Thyroid gland (tissue), 4 donors: ENCODE measurements around the gene COQ4. TPM values are rescaled to one million over a fixed set of nuclear protein-coding genes. Genes with fewer than 3 reads are reported as not detected.

ENCODE experiments used
- DNase-seq, 2 donors: peaks; one replicate each; pipeline ENCODE4 v3.0.0-alpha.2; 2019
- H3K27ac ChIP-seq, 3 donors: fragments of 200-600 bp; sonication (generic); 1 replicate in 2 of 3; 2 replicates in 1 of 3; pipeline ENCODE4 v1.5.1; 2016 to 2019; ENCODE audit warnings: mild to moderate bottlenecking in 1 of 3, moderate library complexity in 1 of 3
- H3K27me3 ChIP-seq: fragments of 200-600 bp; sonication (generic); one replicate; pipeline ENCODE4 v1.5.1; 2019
- H3K36me3 ChIP-seq, 2 donors: fragments of 200-600 bp; sonication (generic); one replicate each; pipeline ENCODE4 v1.5.1; 2016 to 2019
- H3K4me1 ChIP-seq, 2 donors: fragments of 200-600 bp; sonication (generic); one replicate each; pipeline ENCODE4 v1.5.1; 2017 to 2019
- H3K4me3 ChIP-seq, 3 donors: fragments of 200-600 bp; sonication (generic); replicated peaks in 1 of 3; 1 replicate in 2 of 3; 2 replicates in 1 of 3; pipeline ENCODE4 v1.5.1; 2016; ENCODE audit warnings: mild to moderate bottlenecking in 1 of 3
- H3K9me3 ChIP-seq: fragments of 200-600 bp; sonication (generic); one replicate; pipeline ENCODE4 v1.5.1; 2017
- CTCF ChIP-seq, 6 experiments: fragments of 200-600 bp in 3 of 6; fragments of 450-650 bp in 3 of 6; sonication (generic) in 3 of 6; IDR thresholded peaks; one replicate each; pipeline ENCODE4 v1.5.1; 2016 to 2019; ENCODE audit warnings: antibody characterized with exemption in 6 of 6, mild to moderate bottlenecking in 2 of 6, inconsistent platforms in 1 of 6, moderate library complexity in 1 of 6
- POLR2A ChIP-seq, 2 donors: fragments of 450-650 bp; IDR thresholded peaks; one replicate each; pipeline ENCODE4 v1.6.1; 2017; ENCODE audit warnings: antibody characterized with exemption in 2 of 2, mild to moderate bottlenecking in 2 of 2, moderate library complexity in 1 of 2
- WGBS, 2 donors: methylation state at CpG; one replicate each; pipeline ENCODE4 v1.1.5; 2017; 5-methylcytosine and 5-hydroxymethylcytosine counted together
- intact Hi-C: fragments of 100-400 bp; cut with DNase I; formaldehyde crosslinking; loops from one replicate; pipeline ENCODE4 v1.15.1; 2023
- total RNA-seq, 4 donors: library from RNA; depleted of rRNA; stranded (reverse); fragments of >200 nt; gene quantifications; one replicate each; pipeline ENCODE4 v1.2.3, GENCODE V29; 2016

COQ4 gene
- total RNA-seq, 4 donors from 2014 or later: 71.8 to 137 (median 108) TPM

- Histone ChIP-seq H3K27me3 (no peaks in the 10 kb centered on the region), H3K4me3 (no peak overlapping the region), H3K36me3 (peaks cover 3 to 4% of the 10 kb centered on the region in 2 donors), H3K9me3 (no peaks in the 10 kb centered on the region), H3K4me1 (peaks cover 6 to 20% of the 10 kb centered on the region in 2 donors), H3K27ac (no peak overlapping the region)
- 69 to 88% methylated on average over 2 of the region's 2 CpGs for WGBS, 2 donors
- intact Hi-C loops: loop anchor here (5.0 kb wide), 1 partner anchor 51 kb away; no protein-coding TSS in a partner anchor
- no peak for TF ChIP-seq CTCF (IDR thresholded peaks at IDR 0.05)
- TF ChIP-seq POLR2A (IDR thresholded peaks at IDR 0.05): no peak
- no peak for DNase-seq
Measured at GRCh38 chr9:128360826-128361225, 38.2 kb downstream of the COQ4 start.

- H3K4me3 ChIP-seq: no peak overlapping the region
Measured at GRCh38 chr9:128361296-128361985, 38.8 kb downstream of the COQ4 start.

GRCh38 chr9:128361986-128362646 is 39.5 kb downstream of the COQ4 start:
- H3K27ac ChIP-seq: peak overlapping the region in 2 of 3 donors; percentile 34 to 74
- H3K9me3 ChIP-seq: no peaks in the 10 kb centered on the region
- intact Hi-C loops: loop anchor here (5.0 kb wide), 1 partner anchor 50 kb away; no protein-coding TSS in a partner anchor
- peak overlapping the region in 1 of 3 donors; percentile 25 for H3K4me3 ChIP-seq
- no peaks in the 10 kb centered on the region for H3K27me3 ChIP-seq
- DNase-seq: peak; percentile 87 to 88
- no peaks in the 10 kb centered on the region for H3K36me3 ChIP-seq
- 7 to 12% methylated on average over 16 to 19 of the region's 20 CpGs for WGBS, 2 donors
- H3K4me1 ChIP-seq: peaks cover 6 to 20% of the 10 kb centered on the region in 2 donors
- TF ChIP-seq POLR2A (IDR thresholded peaks at IDR 0.05): peak in 1 of 2 donors; percentile 22
- TF ChIP-seq CTCF (IDR thresholded peaks at IDR 0.05): peak; percentile 61 to 96 (median 92)

More at GRCh38 chr9:128361296-128361985, 38.8 kb downstream of the COQ4 start:
- 64 to 76% methylated on average over 9 to 13 of the region's 14 CpGs for WGBS, 2 donors
- Histone ChIP-seq H3K27me3 (no peaks in the 10 kb centered on the region), H3K9me3 (no peaks in the 10 kb centered on the region), H3K4me1 (peaks cover 6 to 20% of the 10 kb centered on the region in 2 donors), H3K27ac (peak overlapping the region in 2 of 3 donors; percentile 34 to 74), H3K36me3 (no peaks in the 10 kb centered on the region)
- TF ChIP-seq POLR2A (IDR thresholded peaks at IDR 0.05): no peak
- no peak for TF ChIP-seq CTCF (IDR thresholded peaks at IDR 0.05)
- intact Hi-C loops: loop anchor here (5.0 kb wide), 1 partner anchor 51 kb away; no protein-coding TSS in a partner anchor
- no peak for DNase-seq

- 74 to 83% methylated on average over 3 of the region's 3 CpGs for WGBS, 2 donors
- Histone ChIP-seq H3K36me3 (no peaks in the 10 kb centered on the region), H3K27me3 (no peaks in the 10 kb centered on the region), H3K4me3 (no peak overlapping the region), H3K27ac (peak overlapping the region in 2 of 3 donors; percentile 30 to 74), H3K9me3 (no peaks in the 10 kb centered on the region), H3K4me1 (peaks cover 6 to 20% of the 10 kb centered on the region in 2 donors)
- DNase-seq: no peak
- intact Hi-C loops: loop anchor here (5.0 kb wide), 1 partner anchor 50 kb away; no protein-coding TSS in a partner anchor
- no peak for TF ChIP-seq POLR2A (IDR thresholded peaks at IDR 0.05)
- TF ChIP-seq CTCF (IDR thresholded peaks at IDR 0.05): no peak
Measured at GRCh38 chr9:128362774-128363173, 40.1 kb downstream of the COQ4 start.
